Karpas-422 (cell line): ENCODE data around the gene KAT6B. TPM values are rescaled to one million over a fixed set of nuclear protein-coding genes. Genes with fewer than 3 reads are reported as not detected.
A peak's percentile ranks its signal among the peaks of the same experiment; 100 is the strongest.

ENCODE experiments used
- DNase-seq: peaks from one replicate; pipeline ENCODE4 v3.0.0-alpha.2; 2015
- H2AFZ ChIP-seq: fragments of 200-600 bp; sonication (generic); 2 replicates; pipeline ENCODE4 v1.6.1; 2014; ENCODE audit warnings: antibody characterized with exemption, low read length, mixed read lengths
- H3K27ac ChIP-seq: fragments of 200-600 bp; sonication (generic); 2 replicates; pipeline ENCODE4 v1.5.1; 2014; ENCODE audit warnings: mild to moderate bottlenecking, low read length, moderate library complexity
- H3K27me3 ChIP-seq: fragments of 200-600 bp; sonication (generic); 2 replicates; pipeline ENCODE4 v1.6.1; 2014; ENCODE audit warnings: low read length, mixed read lengths
- H3K36me3 ChIP-seq: fragments of 200-600 bp; sonication (generic); 2 replicates; pipeline ENCODE4 v1.6.1; 2014; ENCODE audit warnings: low read length, mixed read lengths; ENCODE audit not compliant: insufficient read depth
- H3K4me1 ChIP-seq: fragments of 200-600 bp; sonication (generic); 2 replicates; pipeline ENCODE4 v1.6.1; 2014; ENCODE audit warnings: mild to moderate bottlenecking, low read length, mixed read lengths
- H3K4me2 ChIP-seq: fragments of 200-600 bp; sonication (generic); 2 replicates; pipeline ENCODE4 v1.6.1; 2014; ENCODE audit warnings: low read length, low read depth, mild to moderate bottlenecking; ENCODE audit not compliant: poor library complexity, severe bottlenecking
- H3K4me3 ChIP-seq: fragments of 200-600 bp; sonication (generic); 2 replicates; pipeline ENCODE4 v1.5.1; 2014; ENCODE audit warnings: mild to moderate bottlenecking, antibody characterized with exemption, low read length, mixed read lengths
- H3K79me2 ChIP-seq: fragments of 200-600 bp; sonication (generic); 2 replicates; pipeline ENCODE4 v1.6.1; 2014; ENCODE audit warnings: mild to moderate bottlenecking, low read length, mixed read lengths
- H3K9ac ChIP-seq: fragments of 200-600 bp; sonication (generic); 2 replicates; pipeline ENCODE4 v1.6.0; 2014; ENCODE audit warnings: low read length
- H3K9me2 ChIP-seq: fragments of 200-600 bp; sonication (generic), shearing (Covaris generic); replicated peaks from 2 replicates; pipeline ENCODE4 v1.6.0; 2014; ENCODE audit warnings: mild to moderate bottlenecking, low read length, moderate library complexity; ENCODE audit not compliant: insufficient read depth
- H3K9me3 ChIP-seq: fragments of 300-700, 200-600 bp; sonication (generic); 2 replicates; pipeline ENCODE4 v1.6.1; 2014; ENCODE audit warnings: low read length, mixed read lengths
- H4K20me1 ChIP-seq: fragments of 200-600 bp; sonication (generic); 2 replicates; pipeline ENCODE4 v1.6.1; 2014; ENCODE audit warnings: mild to moderate bottlenecking, antibody characterized with exemption, low read length, low read depth; ENCODE audit not compliant: insufficient read depth
- total RNA-seq: library from RNA; depleted of rRNA; stranded (reverse); fragments of >200 nt; shearing (Covaris generic); gene quantifications from 2 replicates; pipeline ENCODE4 v1.2.3, GENCODE V29; 2014; ENCODE audit warnings: low replicate concordance

The KAT6B gene
- total RNA-seq, 1 experiment from 2014 or later = 73.6 TPM

DNA sequence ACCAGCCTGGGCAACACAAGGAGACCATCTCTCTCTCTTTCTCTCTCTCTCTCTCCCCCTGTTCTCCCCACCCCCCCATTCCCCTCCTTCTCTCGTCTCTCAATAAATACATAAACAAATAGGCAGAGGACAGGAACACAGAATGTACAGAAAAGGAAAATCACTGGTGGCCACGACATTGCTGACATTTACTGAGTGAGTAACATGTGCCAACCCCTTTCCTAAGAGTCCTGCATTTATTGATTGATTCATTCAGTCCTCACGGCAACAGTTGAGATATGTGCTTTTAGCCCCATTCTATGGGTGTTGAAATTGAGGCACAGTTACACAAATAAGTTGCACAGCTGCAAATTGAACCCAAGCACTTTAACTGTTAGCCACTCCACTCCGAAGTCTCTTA lies 170.8 kb downstream of the KAT6B start:
- Histone ChIP-seq H3K9me3 (no peaks in the 10 kb centered on the region), H3K4me2 (no peak overlapping the region), H2AFZ (no peak overlapping the region), H3K27ac (no peak overlapping the region), H3K4me1 (peaks cover 5% of the 10 kb centered on the region), H3K4me3 (no peak overlapping the region), H3K27me3 (no peaks in the 10 kb centered on the region), H3K79me2 (no peaks in the 10 kb centered on the region), H3K9me2 (no peaks in the 10 kb centered on the region), H3K36me3 (peaks cover 45% of the 10 kb centered on the region), H3K9ac (no peak overlapping the region), H4K20me1 (no peaks in the 10 kb centered on the region)
- DNase-seq = no peak

GRCh38 chr10:75000748-75001321 lies 174.4 kb downstream of the KAT6B start:
- peaks cover 13% of the 10 kb centered on the region for H3K36me3 ChIP-seq
- H3K27me3 ChIP-seq = no peaks in the 10 kb centered on the region
- H3K4me1 ChIP-seq = peaks cover 8% of the 10 kb centered on the region
- H3K9me2 ChIP-seq = no peaks in the 10 kb centered on the region
- no peak overlapping the region for H2AFZ ChIP-seq
- peaks cover 17% of the 10 kb centered on the region for H3K79me2 ChIP-seq
- H3K9me3 ChIP-seq = no peaks in the 10 kb centered on the region
- no peaks in the 10 kb centered on the region for H4K20me1 ChIP-seq
- no peak for DNase-seq
- H3K4me3 ChIP-seq = no peak overlapping the region
- no peak overlapping the region for H3K9ac ChIP-seq
- H3K27ac ChIP-seq = no peak overlapping the region
- no peak overlapping the region for H3K4me2 ChIP-seq

DNA sequence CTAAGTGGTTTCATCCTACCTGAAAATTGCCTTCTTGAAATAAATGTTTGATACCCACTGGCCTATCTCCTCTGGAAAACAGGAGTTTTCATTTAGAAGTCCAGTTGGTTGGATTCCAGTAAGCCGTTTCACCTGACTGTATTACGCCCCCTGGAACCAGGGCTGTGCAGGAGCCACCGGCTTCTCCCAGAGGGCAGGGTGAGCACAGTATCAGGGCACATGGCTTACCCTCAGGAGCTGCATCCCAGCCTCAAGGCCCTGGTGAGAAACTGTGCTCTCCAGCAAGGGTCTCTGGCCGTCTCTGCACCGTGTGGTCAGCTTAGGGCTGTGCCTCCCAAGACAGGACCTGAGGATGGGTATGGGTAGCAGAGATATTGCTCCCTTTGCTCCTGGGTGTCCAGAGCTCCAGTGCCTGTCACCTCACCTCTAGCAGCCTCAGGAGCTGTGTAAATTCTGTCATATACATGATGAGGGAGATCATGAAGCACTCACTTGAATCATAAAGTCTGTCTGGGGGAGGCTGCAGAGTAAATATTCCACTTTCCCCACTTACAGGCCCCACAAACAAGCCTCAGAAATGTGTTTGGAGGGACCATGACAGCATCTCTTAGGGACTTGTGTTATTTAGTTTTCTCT lies 175.4 kb downstream of the KAT6B start:
- 0 out of 2 replicates have a peak, but pooled peaks cover 9% of the 10 kb centered on the region for H3K36me3 ChIP-seq
- no peak overlapping the region for H2AFZ ChIP-seq
- H3K4me2 ChIP-seq = no peak overlapping the region
- H3K79me2 ChIP-seq = peaks cover 19% of the 10 kb centered on the region
- DNase-seq = no peak
- peaks cover 8% of the 10 kb centered on the region for H3K4me1 ChIP-seq
- H3K9me2 ChIP-seq = no peaks in the 10 kb centered on the region
- no peak overlapping the region for H3K27ac ChIP-seq
- no peak overlapping the region for H3K4me3 ChIP-seq
- no peak overlapping the region for H3K9ac ChIP-seq
- H4K20me1 ChIP-seq = no peaks in the 10 kb centered on the region
- H3K9me3 ChIP-seq = no peaks in the 10 kb centered on the region
- H3K27me3 ChIP-seq = no peaks in the 10 kb centered on the region

DNA sequence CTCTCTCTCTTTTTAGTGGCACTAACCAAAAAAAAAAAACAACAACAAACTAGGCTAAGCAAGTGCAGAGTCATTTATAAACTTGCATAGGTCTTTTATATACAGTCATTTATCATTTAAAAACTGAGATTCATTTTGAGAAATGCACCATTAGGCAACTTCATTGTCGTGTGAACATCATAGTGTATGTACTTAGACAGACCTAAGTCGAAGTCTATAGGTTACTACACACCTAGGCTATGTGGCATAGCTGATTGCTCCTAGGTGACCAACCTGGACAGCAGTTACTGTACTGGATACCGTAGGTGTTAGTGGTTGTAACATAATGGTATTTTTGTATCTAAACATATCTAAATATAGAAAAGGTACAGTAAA lies 175.9 kb downstream of the KAT6B start:
- H3K4me1 ChIP-seq = peaks cover 8% of the 10 kb centered on the region
- no peak overlapping the region for H3K4me3 ChIP-seq
- 0 out of 2 replicates have a peak, but pooled peaks cover 5% of the 10 kb centered on the region for H3K36me3 ChIP-seq
- peaks cover 22% of the 10 kb centered on the region for H3K79me2 ChIP-seq
- no peaks in the 10 kb centered on the region for H3K9me2 ChIP-seq
- no peaks in the 10 kb centered on the region for H4K20me1 ChIP-seq
- no peak overlapping the region for H3K27ac ChIP-seq
- H3K27me3 ChIP-seq = no peaks in the 10 kb centered on the region
- H3K9me3 ChIP-seq = no peaks in the 10 kb centered on the region
- no peak overlapping the region for H3K9ac ChIP-seq
- no peak overlapping the region for H2AFZ ChIP-seq
- no peak for DNase-seq
- H3K4me2 ChIP-seq = no peak overlapping the region

GRCh38 chr10:75002967-75003594 lies 176.7 kb downstream of the KAT6B start:
- Histone ChIP-seq H3K9ac (no peak overlapping the region), H3K27ac (no peak overlapping the region), H2AFZ (no peak overlapping the region), H3K27me3 (no peaks in the 10 kb centered on the region), H3K9me3 (no peaks in the 10 kb centered on the region), H3K4me3 (no peak overlapping the region), H3K4me2 (no peak overlapping the region), H3K9me2 (no peaks in the 10 kb centered on the region), H3K36me3 (0 out of 2 replicates have a peak, but pooled peaks cover 3% of the 10 kb centered on the region), H3K79me2 (peaks cover 28% of the 10 kb centered on the region), H3K4me1 (peaks cover 15% of the 10 kb centered on the region), H4K20me1 (no peaks in the 10 kb centered on the region)
- DNase-seq = no peak

DNA sequence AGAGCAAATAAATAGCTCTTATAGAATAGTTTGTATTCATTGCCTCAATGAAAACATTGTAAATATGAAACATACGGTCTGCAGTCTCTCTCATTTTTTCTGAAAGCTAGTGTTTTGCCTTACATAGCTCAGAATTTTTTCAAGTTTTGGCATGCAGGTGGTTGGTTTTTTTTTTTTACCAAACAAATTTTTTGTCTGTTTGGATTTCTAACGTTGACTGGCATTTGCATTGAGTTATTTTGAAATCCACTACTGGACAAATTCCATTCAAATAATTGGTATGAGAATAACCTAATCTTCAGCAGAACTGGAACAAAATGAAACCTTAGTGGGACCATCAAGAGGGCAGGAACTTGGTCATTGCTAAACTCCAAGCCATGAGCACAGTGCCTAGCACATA lies 177.5 kb downstream of the KAT6B start:
- H3K36me3 ChIP-seq = 0 out of 2 replicates have a peak, but pooled peaks cover 3% of the 10 kb centered on the region
- H3K4me1 ChIP-seq = peaks cover 22% of the 10 kb centered on the region
- no peak overlapping the region for H2AFZ ChIP-seq
- H3K4me2 ChIP-seq = no peak overlapping the region
- no peak overlapping the region for H3K27ac ChIP-seq
- peaks cover 28% of the 10 kb centered on the region for H3K79me2 ChIP-seq
- no peaks in the 10 kb centered on the region for H3K27me3 ChIP-seq
- no peak overlapping the region for H3K4me3 ChIP-seq
- no peaks in the 10 kb centered on the region for H4K20me1 ChIP-seq
- no peak overlapping the region for H3K9ac ChIP-seq
- no peaks in the 10 kb centered on the region for H3K9me3 ChIP-seq
- no peaks in the 10 kb centered on the region for H3K9me2 ChIP-seq
- DNase-seq = no peak

GRCh38 chr10:75007646-75008045 lies 181.2 kb downstream of the KAT6B start:
- H3K4me3 ChIP-seq = no peak overlapping the region
- no peak overlapping the region for H3K4me2 ChIP-seq
- H3K9me2 ChIP-seq = no peaks in the 10 kb centered on the region
- no peaks in the 10 kb centered on the region for H3K9me3 ChIP-seq
- no peaks in the 10 kb centered on the region for H4K20me1 ChIP-seq
- H3K79me2 ChIP-seq = peaks cover 33% of the 10 kb centered on the region
- H3K27me3 ChIP-seq = no peaks in the 10 kb centered on the region
- H3K9ac ChIP-seq = no peak overlapping the region
- H3K36me3 ChIP-seq = 0 out of 2 replicates have a peak, but pooled peaks cover 3% of the 10 kb centered on the region
- no peak overlapping the region for H2AFZ ChIP-seq
- peaks cover 22% of the 10 kb centered on the region for H3K4me1 ChIP-seq
- DNase-seq = no peak
- H3K27ac ChIP-seq = no peak overlapping the region; the same call in 1 of the 2 replicates

DNA sequence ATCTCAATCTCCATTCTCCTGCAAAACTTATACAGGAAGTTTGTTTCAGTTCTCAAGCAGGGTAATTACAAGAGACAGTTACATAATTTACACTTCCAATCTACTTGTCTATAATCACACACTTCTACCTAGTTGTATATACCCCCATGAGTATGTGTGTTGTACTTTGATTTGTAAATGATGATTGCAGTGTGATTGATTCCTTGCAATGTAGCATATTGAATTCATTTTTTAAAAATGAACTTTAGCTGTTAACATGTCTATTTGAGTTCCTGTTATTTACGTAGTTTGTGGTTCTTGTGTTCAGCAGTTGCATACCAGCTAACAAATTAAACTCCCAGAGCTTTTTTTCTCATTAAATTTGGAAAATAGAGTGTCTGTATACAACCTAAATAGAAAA lies 182.6 kb downstream of the KAT6B start:
- H3K9me2 ChIP-seq = no peaks in the 10 kb centered on the region
- H3K9me3 ChIP-seq = no peaks in the 10 kb centered on the region
- H3K27me3 ChIP-seq = no peaks in the 10 kb centered on the region
- H3K4me2 ChIP-seq = no peak overlapping the region
- no peak for DNase-seq
- H3K27ac ChIP-seq = 0 out of 2 replicates have a peak overlapping the region, but pooled peaks have one; percentile 9
- 0 out of 2 replicates have a peak, but pooled peaks cover 3% of the 10 kb centered on the region for H3K36me3 ChIP-seq
- H4K20me1 ChIP-seq = no peaks in the 10 kb centered on the region
- no peak overlapping the region for H3K9ac ChIP-seq
- no peak overlapping the region for H2AFZ ChIP-seq
- peaks cover 32% of the 10 kb centered on the region for H3K4me1 ChIP-seq
- no peak overlapping the region for H3K4me3 ChIP-seq
- H3K79me2 ChIP-seq = peaks cover 35% of the 10 kb centered on the region
